Retinal pigment epithelial cell (primary cell): ENCODE results near the gene SCUBE1.

Experiments used
- DNase-seq: peaks from one replicate; pipeline ENCODE4 v3.0.0-alpha.2; 2010; ENCODE audit warnings: low read depth
- H3K4me3 ChIP-seq: 2 replicates; pipeline ENCODE4 v1.5.1; 2011; ENCODE audit warnings: mild to moderate bottlenecking, low read length, control low read depth, moderate library complexity
- TF ChIP-seq, protein P1 (sequence below): conservative IDR thresholded peaks from 2 replicates; pipeline ENCODE4 v1.5.1; 2011; ENCODE audit warnings: low read depth, low read length, control low read depth, inconsistent platforms

SCUBE1 gene

DNA sequence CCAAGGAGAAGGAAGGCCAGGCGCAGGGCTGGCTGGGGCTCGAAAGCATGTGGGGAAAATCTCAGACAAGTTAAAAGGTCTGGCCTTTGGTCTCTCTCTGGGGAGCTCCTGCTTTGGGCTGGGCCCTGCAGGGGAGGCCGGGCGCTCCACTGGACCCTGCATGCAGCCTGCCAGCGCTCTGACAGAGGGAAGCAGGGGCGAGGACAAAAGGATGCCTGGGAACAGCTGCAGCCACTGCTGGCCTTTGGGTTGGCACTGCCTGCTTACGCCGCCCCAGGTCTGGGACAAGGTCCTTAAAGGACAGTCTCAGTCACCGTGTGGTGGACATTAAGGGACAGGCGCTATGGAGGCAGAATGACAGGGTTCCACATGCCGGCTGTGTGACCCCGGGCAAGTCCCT is 99.8 kb downstream of the SCUBE1 start:
- TF ChIP-seq, protein P1, sequence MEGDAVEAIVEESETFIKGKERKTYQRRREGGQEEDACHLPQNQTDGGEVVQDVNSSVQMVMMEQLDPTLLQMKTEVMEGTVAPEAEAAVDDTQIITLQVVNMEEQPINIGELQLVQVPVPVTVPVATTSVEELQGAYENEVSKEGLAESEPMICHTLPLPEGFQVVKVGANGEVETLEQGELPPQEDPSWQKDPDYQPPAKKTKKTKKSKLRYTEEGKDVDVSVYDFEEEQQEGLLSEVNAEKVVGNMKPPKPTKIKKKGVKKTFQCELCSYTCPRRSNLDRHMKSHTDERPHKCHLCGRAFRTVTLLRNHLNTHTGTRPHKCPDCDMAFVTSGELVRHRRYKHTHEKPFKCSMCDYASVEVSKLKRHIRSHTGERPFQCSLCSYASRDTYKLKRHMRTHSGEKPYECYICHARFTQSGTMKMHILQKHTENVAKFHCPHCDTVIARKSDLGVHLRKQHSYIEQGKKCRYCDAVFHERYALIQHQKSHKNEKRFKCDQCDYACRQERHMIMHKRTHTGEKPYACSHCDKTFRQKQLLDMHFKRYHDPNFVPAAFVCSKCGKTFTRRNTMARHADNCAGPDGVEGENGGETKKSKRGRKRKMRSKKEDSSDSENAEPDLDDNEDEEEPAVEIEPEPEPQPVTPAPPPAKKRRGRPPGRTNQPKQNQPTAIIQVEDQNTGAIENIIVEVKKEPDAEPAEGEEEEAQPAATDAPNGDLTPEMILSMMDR: no peak
- H3K4me3 ChIP-seq: no peak overlapping the region
- no peak for DNase-seq

DNA sequence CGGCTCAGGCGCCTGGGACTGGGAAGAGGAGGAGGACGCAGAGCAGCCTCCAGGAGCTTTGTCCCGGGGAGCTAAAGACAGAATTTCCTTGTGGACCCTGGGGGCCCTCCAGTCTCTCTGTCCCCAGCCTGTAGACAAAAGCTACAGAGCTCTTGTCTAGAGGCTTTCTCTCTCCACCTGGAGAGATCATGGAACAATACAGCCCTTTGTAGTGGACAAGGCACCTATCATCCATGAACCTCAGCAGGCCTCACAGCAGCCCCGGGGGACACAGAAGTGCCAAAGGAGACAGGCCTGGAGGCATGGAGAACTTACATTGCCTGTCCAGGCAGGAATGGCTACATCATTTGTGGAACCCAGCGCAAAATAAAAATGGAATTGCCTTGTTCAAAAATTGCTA is 100.5 kb downstream of the SCUBE1 start:
- H3K4me3 ChIP-seq: no peak overlapping the region
- DNase-seq: no peak
- TF ChIP-seq, protein P1: no peak

DNA sequence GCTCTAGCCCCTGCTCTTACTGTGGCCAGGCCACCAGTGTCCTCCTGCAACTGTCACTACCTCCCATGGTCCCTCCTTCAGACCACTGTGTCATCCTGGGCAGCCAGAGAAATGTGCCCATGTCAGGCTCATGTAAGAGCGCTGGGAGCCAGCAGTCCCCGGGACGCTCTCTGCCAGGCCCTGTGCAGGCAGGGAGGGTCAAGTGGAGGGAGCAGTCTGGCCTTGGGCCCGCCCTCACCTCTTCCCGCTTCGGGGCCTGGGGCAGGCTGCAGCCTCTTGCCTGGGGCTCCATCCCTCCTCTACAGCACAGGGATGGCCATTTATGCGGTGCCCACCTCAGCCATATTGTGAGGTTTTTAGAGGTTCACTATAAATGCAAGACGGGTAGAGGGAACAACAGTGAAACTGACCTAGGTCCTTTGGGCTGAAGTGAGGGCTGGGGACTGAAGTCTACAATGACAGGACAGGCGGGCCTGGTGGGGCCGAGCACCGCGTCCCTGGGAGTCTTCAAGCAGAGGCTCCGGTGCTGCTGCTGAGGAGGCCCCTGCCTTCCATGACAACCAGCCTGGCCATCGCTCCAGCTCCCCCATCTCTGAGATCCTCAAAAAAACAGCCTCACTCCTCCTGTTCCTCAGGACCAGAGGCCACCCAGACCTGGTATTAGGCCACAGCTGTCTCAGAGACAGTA is 101.3 kb downstream of the SCUBE1 start:
- no peak overlapping the region for H3K4me3 ChIP-seq
- no peak for DNase-seq
- TF ChIP-seq, protein P1: no peak

DNA sequence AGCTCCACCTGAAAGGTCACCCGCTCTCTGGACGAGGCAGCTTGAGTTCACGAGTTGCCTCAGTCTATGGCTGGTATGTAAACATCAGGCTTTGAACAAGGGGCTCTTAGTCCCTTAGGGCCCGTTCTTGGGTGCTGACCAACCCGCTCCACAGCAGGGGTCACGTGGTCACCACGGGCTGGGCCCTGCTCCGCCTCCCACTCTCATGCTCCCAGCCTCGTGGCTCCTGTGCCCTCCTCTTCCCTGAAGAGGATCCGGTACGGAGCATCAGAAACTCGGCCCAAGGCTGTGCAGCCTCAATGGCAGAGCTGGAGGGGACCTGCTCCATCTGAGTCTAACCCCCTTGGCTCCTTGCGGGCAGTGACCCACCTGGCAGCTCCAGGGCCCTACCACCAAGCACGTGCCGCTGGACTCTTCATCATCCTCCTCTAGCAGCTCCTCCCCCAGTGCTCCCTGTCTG is 102.0 kb downstream of the SCUBE1 start:
- TF ChIP-seq, protein P1: no peak
- no peak for DNase-seq
- no peak overlapping the region for H3K4me3 ChIP-seq

DNA sequence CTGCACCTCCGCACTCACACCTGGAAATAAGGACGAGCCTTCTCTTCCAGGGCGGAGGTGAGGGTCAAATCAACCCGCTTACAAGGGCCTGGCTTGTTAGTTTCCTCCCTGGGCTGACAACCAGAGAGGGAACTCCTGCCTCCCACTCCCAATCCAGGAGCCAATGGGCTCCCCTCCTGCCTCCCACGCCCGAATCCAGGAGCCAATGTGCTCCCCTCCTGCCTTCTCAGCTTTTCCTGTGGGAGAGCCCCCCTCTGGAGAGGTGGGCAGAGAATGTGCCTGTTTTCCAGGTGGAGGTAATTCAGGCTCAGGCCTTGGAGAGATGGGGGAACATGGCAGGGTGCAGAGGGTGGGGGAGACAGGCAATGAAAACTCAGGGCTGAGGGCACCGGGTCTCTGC is 102.6 kb downstream of the SCUBE1 start:
- no peak for DNase-seq
- TF ChIP-seq, protein P1: no peak
- H3K4me3 ChIP-seq: no peak overlapping the region

DNA sequence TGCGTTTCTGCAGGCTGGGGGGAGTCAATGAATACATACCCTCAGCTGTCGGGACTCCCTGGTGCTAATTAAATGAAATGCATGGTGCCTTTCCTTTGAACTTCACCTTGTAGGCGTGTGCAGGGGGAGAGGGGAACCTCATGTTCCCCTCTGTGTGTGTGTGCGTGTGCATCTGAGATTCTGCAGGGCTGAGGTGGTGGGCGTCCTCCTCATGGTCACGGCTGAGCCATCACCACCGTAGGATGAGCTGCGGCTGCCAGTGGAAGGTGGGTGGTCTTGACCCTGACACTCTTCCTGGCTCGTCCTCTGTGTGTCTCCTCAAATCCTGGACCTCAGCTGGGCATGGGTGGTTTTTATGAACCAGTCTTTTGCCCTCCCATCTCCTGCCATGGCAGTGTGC is 103.2 kb downstream of the SCUBE1 start:
- TF ChIP-seq, protein P1: no peak
- no peak for DNase-seq
- no peak overlapping the region for H3K4me3 ChIP-seq

DNA sequence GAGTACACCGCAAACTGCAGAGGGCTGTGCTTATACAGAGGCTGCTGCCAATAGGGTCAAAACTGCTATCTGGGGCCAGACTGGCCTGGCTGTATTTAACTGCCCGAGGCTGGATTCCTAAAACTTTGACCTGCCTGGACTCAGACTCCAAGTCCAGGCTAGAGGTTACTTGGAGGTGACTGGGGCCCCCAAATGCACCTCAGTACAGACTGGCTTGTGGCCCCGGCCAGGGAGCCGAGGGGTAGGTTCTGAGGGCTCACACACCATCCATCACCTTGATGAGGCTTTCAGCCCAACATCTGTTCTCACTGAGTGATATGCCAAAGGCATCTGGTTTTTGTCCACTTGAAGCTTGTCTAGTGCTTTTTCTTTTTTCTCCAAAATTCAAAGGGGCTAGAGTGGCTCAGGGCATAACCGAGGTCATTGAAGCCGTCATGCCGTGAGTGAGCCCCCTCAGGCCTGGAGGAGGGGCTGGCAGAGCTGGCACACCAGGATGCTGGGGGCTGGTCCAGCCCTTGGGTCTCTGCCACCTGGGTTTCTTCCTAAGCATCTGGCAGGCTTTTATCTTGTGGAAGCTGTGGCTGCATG is 103.9 kb downstream of the SCUBE1 start:
- no peak overlapping the region for H3K4me3 ChIP-seq
- TF ChIP-seq, protein P1: no peak
- DNase-seq: no peak
